ENCODE results near the gene CCDC183. TPM values are rescaled to one million over a fixed set of nuclear protein-coding genes. Genes with fewer than 3 reads are reported as not detected.
A peak's percentile ranks its signal among the peaks of the same experiment; 100 is the strongest.
"Not testable (repeated sequence)": the region's sequence is repeated elsewhere in the genome, so short reads cannot be mapped to it uniquely, and the experiment has no call there.

CCDC183 gene
- total RNA-seq, 1 donor from 2014 or later = 0.52 TPM

DNA sequence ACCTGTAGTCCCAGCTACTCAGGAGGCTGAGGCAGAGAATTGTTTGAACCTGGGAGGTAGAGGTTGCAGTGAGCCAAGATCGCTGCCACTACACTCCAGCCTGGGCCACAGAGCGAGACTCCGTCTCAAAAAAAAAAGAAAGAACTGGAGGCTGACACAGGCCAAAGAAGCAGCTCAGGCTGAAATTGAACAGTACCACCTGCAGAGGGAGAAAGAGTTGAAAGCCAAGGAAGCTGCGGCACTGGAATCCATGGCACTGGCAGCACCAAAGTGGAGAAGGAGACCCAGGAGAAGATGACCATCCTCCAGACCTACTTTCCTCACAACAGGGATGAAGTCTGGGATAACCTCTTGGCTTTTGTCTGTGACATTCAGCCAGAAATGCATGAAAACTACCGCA, 16.3 kb upstream of the CCDC183 start:
- H3K27me3 Mint-ChIP-seq (ENCODE audit: insufficient read depth) = peaks cover 28% of the 10 kb centered on the region
- H3K9me3 Mint-ChIP-seq = no peaks in the 10 kb centered on the region
- H3K27ac Mint-ChIP-seq = no peak overlapping the region
- no peaks in the 10 kb centered on the region for H3K36me3 Mint-ChIP-seq (ENCODE audit: low read depth)
- H3K4me3 Mint-ChIP-seq = no peak overlapping the region
- intact Hi-C loops (cut with micrococcal nuclease) = no loop called here
- DNase-seq (ENCODE audit: low spot score) = no peak
- no peaks in the 10 kb centered on the region for H3K4me1 Mint-ChIP-seq (ENCODE audit: low read depth)

DNA sequence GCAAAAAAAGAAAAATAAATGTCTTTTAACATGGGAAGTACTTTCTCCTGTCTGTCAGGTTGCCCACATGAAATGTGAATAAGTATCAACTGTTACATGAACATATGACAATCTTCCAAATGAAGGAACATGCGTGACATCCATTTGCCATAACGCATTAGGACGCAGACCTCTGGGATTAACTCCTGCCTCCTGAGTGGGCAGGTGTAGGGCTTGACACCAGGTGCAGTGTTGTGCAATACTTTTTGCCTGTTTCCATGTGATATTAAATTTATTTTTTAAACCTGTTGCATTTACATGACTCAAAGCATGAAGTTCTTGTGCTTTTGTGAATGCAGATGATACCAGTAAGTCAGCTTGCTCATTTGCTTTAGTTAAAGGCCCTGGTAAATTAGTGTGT, 13.7 kb upstream of the CCDC183 start:
- Mint-ChIP-seq H3K9me3 (no peaks in the 10 kb centered on the region), H3K36me3 (ENCODE audit: low read depth) (no peaks in the 10 kb centered on the region), H3K4me1 (ENCODE audit: low read depth) (peaks cover 2% of the 10 kb centered on the region), H3K27ac (no peak overlapping the region), H3K27me3 (ENCODE audit: insufficient read depth) (peaks cover 34% of the 10 kb centered on the region), H3K4me3 (no peak overlapping the region)
- DNase-seq (ENCODE audit: low spot score) = no peak
- intact Hi-C loops (cut with micrococcal nuclease) = no loop called here

DNA sequence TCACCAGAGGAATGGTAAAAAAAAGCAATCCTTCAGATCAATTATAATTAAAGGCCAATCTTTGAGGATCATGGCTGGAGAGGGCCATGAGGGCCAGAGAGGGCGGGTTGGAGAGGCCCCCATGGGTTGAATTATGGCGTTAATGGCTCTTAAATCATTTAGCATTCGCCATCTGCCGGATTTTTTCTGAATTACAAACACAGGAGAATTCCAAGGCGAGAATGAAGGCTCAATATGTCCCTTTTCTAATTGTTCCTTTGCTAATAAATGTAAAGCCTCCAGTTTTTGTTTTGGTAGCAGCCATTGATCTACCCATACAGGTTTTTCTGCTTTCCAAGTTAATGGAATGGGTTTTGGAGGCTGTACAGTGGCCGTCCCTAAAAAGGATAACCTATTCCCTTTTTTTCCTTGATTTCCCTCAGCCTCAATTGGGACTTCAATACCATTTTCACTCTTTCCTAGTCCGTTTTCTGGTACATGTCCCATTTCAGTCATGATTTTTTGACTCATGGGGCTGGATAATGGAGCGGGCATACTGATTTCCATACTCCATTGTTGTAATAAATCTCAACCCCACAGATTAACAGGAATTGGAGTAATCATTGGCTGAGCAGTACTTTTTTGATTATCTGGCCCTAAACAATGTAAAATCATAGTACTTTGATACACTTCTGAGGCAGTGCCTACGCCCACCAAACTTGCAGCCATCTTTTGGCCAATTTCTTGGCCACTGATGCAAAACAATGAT, 11.7 kb upstream of the CCDC183 start:
- no peak overlapping the region for H3K27ac Mint-ChIP-seq
- peaks cover 17% of the 10 kb centered on the region for H3K4me1 Mint-ChIP-seq (ENCODE audit: low read depth)
- H3K36me3 Mint-ChIP-seq (ENCODE audit: low read depth) = no peaks in the 10 kb centered on the region
- intact Hi-C loops (cut with micrococcal nuclease) = no loop called here
- H3K27me3 Mint-ChIP-seq (ENCODE audit: insufficient read depth) = peaks cover 21% of the 10 kb centered on the region
- H3K9me3 Mint-ChIP-seq = no peaks in the 10 kb centered on the region
- no peak for DNase-seq (ENCODE audit: low spot score)
- H3K4me3 Mint-ChIP-seq = no peak overlapping the region

DNA sequence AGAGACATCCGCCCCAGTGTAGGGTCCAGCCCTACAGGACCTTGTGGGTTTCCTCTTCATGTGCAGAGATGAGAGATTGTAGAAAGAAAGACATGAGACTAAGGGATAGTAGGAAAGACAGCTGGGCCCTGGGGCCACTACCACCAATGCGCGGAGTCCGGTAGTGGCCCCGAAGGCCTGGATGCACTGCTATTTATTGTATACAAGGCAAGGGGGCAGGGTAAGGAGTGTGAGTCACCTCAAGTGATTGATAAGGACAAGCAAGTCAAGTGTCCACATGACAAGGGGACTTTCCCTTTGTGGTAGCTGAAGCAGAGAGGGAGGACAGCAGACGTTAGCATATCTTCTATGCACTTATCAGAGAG, 11.2 kb upstream of the CCDC183 start:
- intact Hi-C loops (cut with micrococcal nuclease) = no loop called here
- Mint-ChIP-seq H3K27ac (no peak overlapping the region), H3K4me1 (ENCODE audit: low read depth) (peaks cover 17% of the 10 kb centered on the region), H3K9me3 (no peaks in the 10 kb centered on the region), H3K4me3 (no peak overlapping the region), H3K36me3 (ENCODE audit: low read depth) (no peaks in the 10 kb centered on the region), H3K27me3 (ENCODE audit: insufficient read depth) (peaks cover 21% of the 10 kb centered on the region)
- DNase-seq (ENCODE audit: low spot score) = no peak

DNA sequence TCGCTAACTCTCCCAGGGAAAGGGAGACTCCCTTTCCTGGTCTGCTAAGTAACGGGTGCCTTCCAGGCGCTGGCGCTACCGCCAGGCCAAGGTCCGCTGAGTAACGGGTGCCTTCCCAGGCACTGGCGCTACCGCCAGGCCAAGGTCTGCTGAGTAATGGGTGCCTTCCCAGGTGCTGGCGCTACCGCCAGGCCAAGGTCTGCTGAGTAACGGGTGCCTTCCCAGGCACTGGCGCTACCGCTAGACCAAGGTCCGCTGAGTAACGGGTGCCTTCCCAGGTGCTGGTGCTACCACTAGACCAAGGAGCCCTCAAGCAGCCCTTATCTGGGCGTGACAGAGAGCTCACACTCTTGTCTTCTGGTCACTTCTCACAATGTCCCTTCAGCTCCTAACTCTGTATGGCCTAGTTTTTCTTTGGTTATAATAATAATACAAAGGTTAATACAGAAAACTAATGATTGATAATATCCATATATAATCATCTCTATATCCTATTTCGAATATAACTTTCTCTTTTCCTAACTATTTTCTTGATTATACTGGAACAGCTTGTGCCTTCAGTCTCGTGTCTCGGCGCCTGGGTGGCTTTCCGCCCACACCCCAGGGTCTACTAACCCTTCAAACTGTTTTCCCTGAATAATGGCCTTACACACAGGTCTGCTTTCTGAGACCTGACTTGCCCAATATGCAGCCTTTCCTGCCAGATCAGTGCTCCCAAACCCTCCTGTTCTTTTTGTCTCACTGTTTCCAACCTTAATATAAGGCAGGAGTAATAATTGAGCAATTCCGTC, 10.4 kb upstream of the CCDC183 start:
- H3K36me3 Mint-ChIP-seq (ENCODE audit: low read depth); H3K27ac Mint-ChIP-seq; H3K9me3 Mint-ChIP-seq; intact Hi-C loops (cut with micrococcal nuclease); H3K4me3 Mint-ChIP-seq; DNase-seq (ENCODE audit: low spot score): not testable (repeated sequence)
- Mint-ChIP-seq H3K27me3 (ENCODE audit: insufficient read depth) (peaks cover 17% of the 10 kb centered on the region), H3K4me1 (ENCODE audit: low read depth) (peaks cover 20% of the 10 kb centered on the region)

DNA sequence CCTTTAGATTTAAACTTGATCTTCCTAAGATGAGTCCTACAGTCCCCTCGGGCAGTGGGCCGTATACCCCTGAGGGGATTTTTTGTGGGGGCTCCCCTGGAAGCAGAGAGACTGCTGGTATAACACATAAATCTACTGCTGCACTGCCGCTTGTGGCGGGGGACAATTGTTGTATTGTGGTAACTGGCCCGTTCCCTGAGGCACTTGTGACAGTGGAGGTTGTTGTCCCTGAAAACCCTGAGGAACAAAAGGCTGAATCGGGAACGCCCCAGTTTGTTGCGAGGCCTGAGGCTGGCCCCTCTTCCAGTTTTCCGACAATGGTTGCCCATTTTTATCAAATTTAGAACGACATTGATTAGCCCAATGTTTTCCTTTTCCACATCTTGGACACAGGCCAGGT, 9.7 kb upstream of the CCDC183 start:
- Mint-ChIP-seq H3K27me3 (ENCODE audit: insufficient read depth) (peaks cover 13% of the 10 kb centered on the region), H3K36me3 (ENCODE audit: low read depth) (no peaks in the 10 kb centered on the region), H3K27ac (no peak overlapping the region), H3K4me3 (no peak overlapping the region), H3K9me3 (no peaks in the 10 kb centered on the region), H3K4me1 (ENCODE audit: low read depth) (peaks cover 20% of the 10 kb centered on the region)
- no peak for DNase-seq (ENCODE audit: low spot score)
- intact Hi-C loops (cut with micrococcal nuclease) = no loop called here

DNA sequence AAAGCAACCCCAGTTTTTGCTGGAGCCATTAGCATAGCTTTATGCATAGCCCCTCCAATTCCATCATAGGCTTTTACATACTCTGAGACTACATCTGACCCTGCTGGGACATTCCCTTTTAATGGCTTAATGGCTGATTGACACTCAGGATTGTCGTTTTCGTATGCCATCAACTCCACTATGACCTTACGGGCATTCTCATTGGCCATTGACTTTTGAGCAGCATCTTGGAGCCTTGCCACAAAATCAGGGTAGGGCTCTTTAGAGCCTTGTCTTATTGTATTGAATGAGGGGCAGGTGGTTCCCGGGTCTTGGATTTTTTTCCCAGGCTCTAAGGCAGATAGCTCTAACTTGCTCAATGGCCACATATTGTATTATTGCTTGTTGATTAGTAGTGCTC, 9.2 kb upstream of the CCDC183 start:
- intact Hi-C loops (cut with micrococcal nuclease) = loop anchor here (1.0 kb wide), 2 partner anchors 21 to 248 kb away; no protein-coding TSS in a partner anchor
- peaks cover 22% of the 10 kb centered on the region for H3K4me1 Mint-ChIP-seq (ENCODE audit: low read depth)
- not testable (repeated sequence) for H3K27ac Mint-ChIP-seq; H3K9me3 Mint-ChIP-seq; H3K4me3 Mint-ChIP-seq; H3K36me3 Mint-ChIP-seq (ENCODE audit: low read depth); H3K27me3 Mint-ChIP-seq (ENCODE audit: insufficient read depth); DNase-seq (ENCODE audit: low spot score)

DNA sequence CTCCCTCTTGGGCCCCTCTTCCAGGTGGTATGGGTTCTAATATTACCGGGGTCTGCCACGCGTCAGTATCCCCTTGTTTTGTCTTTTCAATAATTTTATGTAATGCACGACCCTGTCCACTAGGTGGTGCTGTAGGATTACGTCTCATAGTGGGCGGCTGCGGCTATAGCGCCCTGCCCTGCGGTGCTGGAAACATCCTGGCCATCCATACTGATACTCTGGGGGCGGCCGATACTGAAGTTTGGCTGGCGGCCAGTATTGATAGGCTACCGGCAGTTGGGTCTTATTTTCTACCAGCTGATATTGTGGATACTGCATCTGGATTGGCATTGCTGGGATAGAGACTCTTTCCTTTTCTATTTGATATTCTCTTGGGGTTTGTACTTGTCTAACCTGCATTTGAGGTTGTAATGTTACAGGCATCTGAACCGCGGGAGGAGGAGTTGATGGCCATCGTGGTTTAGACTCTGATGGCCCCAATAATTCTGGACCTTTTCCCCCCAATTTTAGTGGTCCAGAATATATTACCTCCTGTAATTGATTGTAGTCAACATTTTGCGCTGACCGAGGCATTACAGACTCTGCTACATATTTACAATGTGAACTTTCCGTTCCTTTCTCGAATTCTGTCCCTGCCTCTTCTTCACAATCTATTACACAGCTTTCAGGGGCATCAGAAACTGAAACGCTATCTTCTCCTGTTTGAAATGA, 8.3 kb upstream of the CCDC183 start:
- Mint-ChIP-seq H3K36me3 (ENCODE audit: low read depth) (no peaks in the 10 kb centered on the region), H3K27ac (no peak overlapping the region), H3K27me3 (ENCODE audit: insufficient read depth) (peaks cover 7% of the 10 kb centered on the region), H3K9me3 (no peaks in the 10 kb centered on the region), H3K4me1 (ENCODE audit: low read depth) (peaks cover 25% of the 10 kb centered on the region), H3K4me3 (no peak overlapping the region)
- DNase-seq (ENCODE audit: low spot score) = peak; percentile 69
- intact Hi-C loops (cut with micrococcal nuclease) = loop anchor here (1.0 kb wide), 2 partner anchors 22 to 247 kb away; no protein-coding TSS in a partner anchor

DNA sequence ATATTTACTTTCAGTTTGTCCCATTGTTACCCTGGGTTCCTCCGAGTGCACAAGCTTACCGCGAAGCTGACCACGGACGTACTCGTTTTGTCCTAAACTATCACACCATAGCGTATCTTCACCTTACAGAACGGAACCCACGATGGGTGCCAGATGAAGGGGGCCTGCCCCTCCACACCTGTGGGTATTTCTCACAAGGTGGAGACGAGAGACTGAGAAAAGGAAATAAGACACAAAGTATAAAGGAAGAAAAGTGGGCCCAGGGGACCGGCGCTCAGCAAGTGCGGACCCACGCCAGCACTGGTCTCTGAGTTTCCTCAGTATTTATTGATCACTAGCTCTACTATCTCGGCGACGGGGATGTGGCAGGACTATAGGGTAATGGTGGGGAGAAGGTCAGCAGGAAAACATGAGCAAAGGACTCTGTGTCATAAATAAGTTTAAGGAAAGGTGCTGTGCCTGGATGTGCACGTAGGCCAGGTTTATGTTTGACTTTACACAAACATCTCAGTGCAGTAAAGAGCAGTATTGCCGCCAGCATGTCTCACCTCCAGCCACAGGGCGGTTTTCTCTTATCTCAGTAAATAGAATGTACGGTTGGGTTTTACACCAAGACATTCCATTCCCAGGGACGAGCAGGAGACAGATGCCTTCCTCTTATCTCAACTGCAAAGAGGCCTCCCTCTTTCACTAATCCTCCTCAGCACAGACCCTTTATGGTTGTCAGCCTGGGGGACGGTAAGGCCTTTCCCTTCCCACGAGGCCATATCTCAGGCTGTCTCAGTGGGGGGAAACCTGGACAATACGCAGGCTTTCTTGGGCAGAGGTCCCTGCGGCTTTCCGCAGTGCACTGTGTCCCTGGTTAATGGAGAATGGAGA, 7.3 kb upstream of the CCDC183 start:
- peaks cover 32% of the 10 kb centered on the region for H3K4me1 Mint-ChIP-seq (ENCODE audit: low read depth)
- intact Hi-C loops (cut with micrococcal nuclease); H3K36me3 Mint-ChIP-seq (ENCODE audit: low read depth); H3K27me3 Mint-ChIP-seq (ENCODE audit: insufficient read depth); DNase-seq (ENCODE audit: low spot score); H3K27ac Mint-ChIP-seq; H3K4me3 Mint-ChIP-seq; H3K9me3 Mint-ChIP-seq: not testable (repeated sequence)

DNA sequence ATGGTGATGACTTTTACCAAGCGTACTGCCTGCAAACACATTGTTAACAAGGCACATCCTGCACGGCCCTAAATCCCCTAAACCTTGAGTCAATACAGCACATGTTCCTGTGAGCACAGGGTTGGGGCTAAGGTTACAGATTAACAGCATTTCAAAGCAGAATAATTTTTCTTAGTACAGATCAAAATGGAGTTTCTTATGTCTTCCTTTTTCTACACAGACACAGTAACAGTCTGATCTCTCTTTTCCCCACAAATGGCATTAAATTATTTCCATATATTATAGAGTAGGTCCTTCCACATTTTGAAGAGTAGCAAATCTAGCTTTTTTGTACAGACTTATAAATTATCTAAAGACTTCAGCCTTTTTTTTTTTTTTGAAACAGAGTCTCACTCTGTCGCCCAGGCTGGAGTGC, 6.6 kb upstream of the CCDC183 start:
- Mint-ChIP-seq H3K9me3 (no peaks in the 10 kb centered on the region), H3K36me3 (ENCODE audit: low read depth) (no peaks in the 10 kb centered on the region), H3K4me3 (no peak overlapping the region), H3K27me3 (ENCODE audit: insufficient read depth) (peaks cover 7% of the 10 kb centered on the region), H3K4me1 (ENCODE audit: low read depth) (peaks cover 32% of the 10 kb centered on the region), H3K27ac (no peak overlapping the region)
- no peak for DNase-seq (ENCODE audit: low spot score)
- intact Hi-C loops (cut with micrococcal nuclease) = no loop called here

DNA sequence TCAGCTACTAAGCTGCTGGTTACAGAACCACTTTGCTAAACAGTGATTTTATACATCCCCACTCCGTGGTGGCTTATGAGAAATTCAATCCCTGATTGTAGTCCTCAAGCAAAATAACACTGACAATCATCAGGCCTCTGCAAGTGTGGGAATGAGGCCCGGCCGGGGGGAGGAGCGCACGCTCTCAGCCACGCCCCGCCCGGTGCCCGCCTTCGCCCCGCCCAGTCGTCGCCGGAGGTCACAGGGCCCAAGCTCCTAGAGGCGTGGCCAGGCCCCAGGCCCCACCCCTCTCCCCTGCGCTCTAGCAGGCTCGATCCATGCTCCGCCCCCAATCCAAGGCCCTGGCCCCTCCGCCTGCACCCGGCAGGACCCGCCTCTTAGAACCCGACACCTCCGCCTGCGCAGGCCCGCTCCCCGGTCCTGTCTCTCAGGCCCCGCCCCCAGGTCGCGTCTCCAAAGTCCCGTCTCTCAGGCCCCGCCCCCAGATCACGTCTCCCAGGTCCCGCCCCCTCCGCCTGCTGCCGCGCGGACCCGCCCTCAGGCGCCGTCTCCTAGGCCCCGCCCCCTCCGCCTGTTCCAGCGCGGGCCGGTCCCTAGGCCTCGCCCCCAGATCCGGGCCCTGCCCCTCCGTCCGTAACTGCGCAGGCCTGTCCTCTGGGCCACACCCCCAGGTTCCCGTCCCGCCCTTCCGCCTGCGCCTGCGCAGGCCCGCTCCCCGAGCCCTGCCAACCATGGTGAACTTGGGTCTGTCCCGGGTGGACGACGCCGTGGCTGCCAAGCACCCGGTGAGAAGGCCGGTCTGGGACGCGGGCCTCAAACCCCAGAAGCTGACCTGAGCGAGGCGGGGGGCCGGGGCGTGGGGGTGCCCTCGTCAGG, 5.3 kb upstream of the CCDC183 start, which contains the start of gene TMEM141:
TMEM141 (plus strand) TSS at position 705 of the 876 bp plus-strand sequence; CDS start at position 732, 27 bp downstream.
- Mint-ChIP-seq H3K27me3 (ENCODE audit: insufficient read depth) (peaks cover 6% of the 10 kb centered on the region), H3K4me1 (ENCODE audit: low read depth) (peaks cover 32% of the 10 kb centered on the region), H3K9me3 (no peaks in the 10 kb centered on the region), H3K4me3 (peak within 1 kb of the TSS; percentile 84), H3K36me3 (ENCODE audit: low read depth) (no peaks in the 10 kb centered on the region), H3K27ac (peak within 1 kb of the TSS; percentile 81)
- intact Hi-C loops (cut with micrococcal nuclease) = loop anchor here (1.0 to 5.0 kb wide), 18 partner anchors 9 to 814 kb away; partner anchors contain the start of genes AJM1, ANAPC2, ARRDC1 and MRPL41
- peak; percentile 100 for DNase-seq (ENCODE audit: low spot score)
